ENCODE data around the gene TAF5L. TPM values are rescaled to one million over a fixed set of nuclear protein-coding genes. Genes with fewer than 3 reads are reported as not detected.

TAF5L gene
- total RNA-seq, 4 donors from 2014 or later, result 7.8 to 15.8 (median 12.7) TPM

DNA sequence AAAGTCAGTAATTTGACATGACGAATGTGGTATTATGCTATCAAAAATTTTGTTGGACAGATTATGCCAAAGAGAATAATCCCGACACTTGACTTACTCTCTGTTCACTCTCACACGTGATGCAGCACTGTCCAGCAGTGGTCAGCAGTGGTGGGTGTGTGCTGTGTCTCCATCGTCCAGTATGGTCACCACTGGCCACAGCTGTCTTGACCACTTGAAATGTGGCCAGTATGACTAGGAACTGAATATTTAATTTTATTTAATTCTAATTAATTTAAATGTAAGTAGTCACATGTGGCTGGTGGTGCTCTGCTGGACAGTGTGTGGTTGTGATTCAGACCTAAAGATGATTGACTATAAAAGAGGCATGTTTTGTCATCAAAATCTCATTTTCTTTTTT is 24.1 kb upstream of the TAF5L start:
- H3K27ac ChIP-seq, result no peak overlapping the region
- intact Hi-C loops (cut with DNase I), result no loop called here
- DNase-seq, result no peak
- H3K4me3 ChIP-seq, result no peak overlapping the region
- peaks cover 6 to 100% (median 9%) of the 10 kb centered on the region in 3 donors for H3K36me3 ChIP-seq
- H3K4me1 ChIP-seq, result no peaks in the 10 kb centered on the region
- no peaks in the 10 kb centered on the region for H3K9me3 ChIP-seq
- H3K27me3 ChIP-seq, result no peaks in the 10 kb centered on the region
- TF ChIP-seq POLR2A (IDR thresholded peaks at IDR 0.05), result no peak
- TF ChIP-seq, protein P1, sequence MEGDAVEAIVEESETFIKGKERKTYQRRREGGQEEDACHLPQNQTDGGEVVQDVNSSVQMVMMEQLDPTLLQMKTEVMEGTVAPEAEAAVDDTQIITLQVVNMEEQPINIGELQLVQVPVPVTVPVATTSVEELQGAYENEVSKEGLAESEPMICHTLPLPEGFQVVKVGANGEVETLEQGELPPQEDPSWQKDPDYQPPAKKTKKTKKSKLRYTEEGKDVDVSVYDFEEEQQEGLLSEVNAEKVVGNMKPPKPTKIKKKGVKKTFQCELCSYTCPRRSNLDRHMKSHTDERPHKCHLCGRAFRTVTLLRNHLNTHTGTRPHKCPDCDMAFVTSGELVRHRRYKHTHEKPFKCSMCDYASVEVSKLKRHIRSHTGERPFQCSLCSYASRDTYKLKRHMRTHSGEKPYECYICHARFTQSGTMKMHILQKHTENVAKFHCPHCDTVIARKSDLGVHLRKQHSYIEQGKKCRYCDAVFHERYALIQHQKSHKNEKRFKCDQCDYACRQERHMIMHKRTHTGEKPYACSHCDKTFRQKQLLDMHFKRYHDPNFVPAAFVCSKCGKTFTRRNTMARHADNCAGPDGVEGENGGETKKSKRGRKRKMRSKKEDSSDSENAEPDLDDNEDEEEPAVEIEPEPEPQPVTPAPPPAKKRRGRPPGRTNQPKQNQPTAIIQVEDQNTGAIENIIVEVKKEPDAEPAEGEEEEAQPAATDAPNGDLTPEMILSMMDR (IDR thresholded peaks at IDR 0.05), result no peak
- WGBS, 2 donors, result 85 to 93% methylated on average over 4 of the region's 4 CpGs

- 95 to 99% methylated on average over 4 of the region's 4 CpGs for WGBS, 2 donors
- Histone ChIP-seq H3K27me3 (no peaks in the 10 kb centered on the region), H3K4me3 (no peak overlapping the region), H3K27ac (no peak overlapping the region), H3K36me3 (peaks cover 5 to 100% (median 15%) of the 10 kb centered on the region in 3 donors), H3K9me3 (no peaks in the 10 kb centered on the region), H3K4me1 (no peaks in the 10 kb centered on the region)
- intact Hi-C loops (cut with DNase I), result no loop called here
- no peak for DNase-seq
- TF ChIP-seq, protein P1 (IDR thresholded peaks at IDR 0.05), result no peak
- TF ChIP-seq POLR2A (IDR thresholded peaks at IDR 0.05), result no peak
These were observed 22.5 kb upstream of the TAF5L start for GRCh38 chr1:229648406-229648805.

GRCh38 chr1:229645324-229645993 is 19.5 kb upstream of the TAF5L start:
- H3K36me3 ChIP-seq, result peaks cover 5 to 82% (median 15%) of the 10 kb centered on the region in 3 donors
- intact Hi-C loops (cut with DNase I), result no loop called here
- no peak overlapping the region for H3K4me3 ChIP-seq
- TF ChIP-seq, protein P1 (IDR thresholded peaks at IDR 0.05), result no peak
- TF ChIP-seq POLR2A (IDR thresholded peaks at IDR 0.05), result no peak
- WGBS, 2 donors, result 91 to 95% methylated on average over 12 to 15 of the region's 15 CpGs
- H3K27ac ChIP-seq, result no peak overlapping the region
- no peaks in the 10 kb centered on the region for H3K27me3 ChIP-seq
- no peaks in the 10 kb centered on the region for H3K9me3 ChIP-seq
- H3K4me1 ChIP-seq, result peaks cover 0 to 13% (median 0%) of the 10 kb centered on the region in 3 donors
- no peak for DNase-seq

- H3K9me3 ChIP-seq, result no peaks in the 10 kb centered on the region
- DNase-seq, result no peak
- no peak for TF ChIP-seq POLR2A (IDR thresholded peaks at IDR 0.05)
- TF ChIP-seq, protein P1 (IDR thresholded peaks at IDR 0.05), result no peak
- no peak overlapping the region for H3K27ac ChIP-seq
- intact Hi-C loops (cut with DNase I), result no loop called here
- H3K4me3 ChIP-seq, result no peak overlapping the region
- no peaks in the 10 kb centered on the region for H3K27me3 ChIP-seq
- H3K36me3 ChIP-seq, result peaks cover 5 to 81% (median 15%) of the 10 kb centered on the region in 3 donors
- 84 to 97% methylated on average over 4 to 5 of the region's 6 CpGs for WGBS, 2 donors
- peaks cover 0 to 20% (median 0%) of the 10 kb centered on the region in 3 donors for H3K4me1 ChIP-seq
These were observed 18.2 kb upstream of the TAF5L start for GRCh38 chr1:229643996-229644745.

DNA sequence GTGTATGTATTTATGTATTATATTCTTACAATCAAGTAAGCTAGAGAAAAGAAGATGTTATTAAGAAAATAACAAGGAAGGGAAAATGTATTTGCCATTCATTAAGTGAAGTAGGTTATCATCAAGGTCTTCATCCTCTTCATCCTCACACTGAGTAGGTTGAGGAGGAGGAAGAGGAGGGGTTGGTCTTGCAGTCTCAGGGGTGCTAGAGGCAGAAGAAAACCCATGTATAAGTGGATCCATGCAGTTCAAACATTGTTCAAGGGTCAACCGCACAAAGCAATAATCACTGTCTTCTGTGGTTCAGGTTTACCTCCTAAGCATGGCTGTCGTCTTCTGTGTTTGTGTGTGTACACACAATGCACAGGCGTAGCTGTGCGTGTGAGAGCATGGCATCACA is 17.0 kb upstream of the TAF5L start:
- no peak for DNase-seq
- WGBS, 2 donors, result 91 to 100% methylated on average over 3 to 4 of the region's 4 CpGs
- Histone ChIP-seq H3K27me3 (no peaks in the 10 kb centered on the region), H3K4me3 (no peak overlapping the region), H3K36me3 (peaks cover 5 to 81% (median 15%) of the 10 kb centered on the region in 3 donors), H3K27ac (no peak overlapping the region), H3K4me1 (peaks cover 0 to 20% (median 0%) of the 10 kb centered on the region in 3 donors), H3K9me3 (no peaks in the 10 kb centered on the region)
- TF ChIP-seq POLR2A (IDR thresholded peaks at IDR 0.05), result no peak
- TF ChIP-seq, protein P1 (IDR thresholded peaks at IDR 0.05), result no peak
- intact Hi-C loops (cut with DNase I), result no loop called here

Measured in esophagus squamous epithelium (tissue), 5 donors.